GM23248 (cell line): Measurements from ENCODE around the gene DAG1.

Experiments used
- EZH2 ChIP-seq: fragments of 200-600 bp; sonication (generic); IDR thresholded peaks from 2 replicates; pipeline ENCODE4 v1.6.1; 2018; ENCODE audit warnings: antibody characterized with exemption, mild to moderate bottlenecking; ENCODE audit not compliant: insufficient read depth, poor library complexity, severe bottlenecking
- EZH2phosphoT487 ChIP-seq: fragments of 200-600 bp; sonication (generic); IDR thresholded peaks from 2 replicates; pipeline ENCODE4 v1.6.1; 2018; ENCODE audit warnings: antibody characterized with exemption, moderate library complexity, mild to moderate bottlenecking, low read depth; ENCODE audit not compliant: insufficient read depth

DNA sequence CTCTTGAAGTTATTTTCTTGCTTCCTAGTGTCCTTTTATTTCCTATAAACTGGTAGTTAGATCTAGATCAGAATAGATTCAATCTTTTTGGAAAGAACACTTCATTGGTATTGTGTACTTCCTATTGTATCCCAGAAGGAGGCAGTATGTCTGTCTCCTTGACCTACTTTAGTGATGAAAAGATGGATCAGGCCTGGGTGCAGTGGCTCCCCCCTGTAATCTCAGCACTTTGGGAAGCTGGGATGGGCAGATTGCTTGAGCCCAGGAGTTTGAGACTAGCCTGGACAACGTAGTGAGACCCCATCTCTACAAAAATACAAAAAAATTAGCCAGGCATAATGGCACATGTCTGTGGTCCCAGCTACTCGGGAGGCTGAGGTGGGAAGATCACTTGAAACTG is 96.2 kb downstream of the DAG1 start:
- TF ChIP-seq EZH2phosphoT487, result no peak
- no peak for TF ChIP-seq EZH2
